ENCODE measurements around the gene SLC44A3. TPM values are rescaled to one million over a fixed set of nuclear protein-coding genes. Genes with fewer than 3 reads are reported as not detected.

Gene SLC44A3
- total RNA-seq, 1 donor, result 1.6 TPM

DNA sequence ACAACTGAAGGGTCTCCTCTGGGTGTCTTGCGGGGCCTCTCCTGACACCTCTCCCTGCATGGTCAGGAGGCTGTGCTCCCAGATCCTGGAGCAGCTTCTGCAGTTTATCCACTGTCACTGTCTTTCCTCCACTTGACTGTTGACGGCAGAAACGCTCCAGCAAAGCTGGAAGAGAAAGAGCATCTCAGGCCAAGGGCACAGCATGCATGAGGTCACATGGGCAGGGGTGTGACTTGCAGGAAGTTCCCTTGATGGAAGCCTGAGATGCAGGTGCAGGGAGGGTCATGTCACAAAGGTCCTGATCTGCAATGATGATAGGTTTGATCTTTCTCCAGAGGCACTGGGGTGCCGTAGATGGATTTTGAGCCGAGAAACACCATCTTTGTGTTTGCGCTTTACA, 23.3 kb downstream of the SLC44A3 start:
- TF ChIP-seq, protein P1, sequence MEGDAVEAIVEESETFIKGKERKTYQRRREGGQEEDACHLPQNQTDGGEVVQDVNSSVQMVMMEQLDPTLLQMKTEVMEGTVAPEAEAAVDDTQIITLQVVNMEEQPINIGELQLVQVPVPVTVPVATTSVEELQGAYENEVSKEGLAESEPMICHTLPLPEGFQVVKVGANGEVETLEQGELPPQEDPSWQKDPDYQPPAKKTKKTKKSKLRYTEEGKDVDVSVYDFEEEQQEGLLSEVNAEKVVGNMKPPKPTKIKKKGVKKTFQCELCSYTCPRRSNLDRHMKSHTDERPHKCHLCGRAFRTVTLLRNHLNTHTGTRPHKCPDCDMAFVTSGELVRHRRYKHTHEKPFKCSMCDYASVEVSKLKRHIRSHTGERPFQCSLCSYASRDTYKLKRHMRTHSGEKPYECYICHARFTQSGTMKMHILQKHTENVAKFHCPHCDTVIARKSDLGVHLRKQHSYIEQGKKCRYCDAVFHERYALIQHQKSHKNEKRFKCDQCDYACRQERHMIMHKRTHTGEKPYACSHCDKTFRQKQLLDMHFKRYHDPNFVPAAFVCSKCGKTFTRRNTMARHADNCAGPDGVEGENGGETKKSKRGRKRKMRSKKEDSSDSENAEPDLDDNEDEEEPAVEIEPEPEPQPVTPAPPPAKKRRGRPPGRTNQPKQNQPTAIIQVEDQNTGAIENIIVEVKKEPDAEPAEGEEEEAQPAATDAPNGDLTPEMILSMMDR (IDR thresholded peaks at IDR 0.05; ENCODE audit: insufficient read depth, low read length), result no peak
- H3K4me3 ChIP-seq (ENCODE audit: low read depth, low read length), result no peak overlapping the region
- DNase-seq (ENCODE audit: low read depth), result no peak

DNA sequence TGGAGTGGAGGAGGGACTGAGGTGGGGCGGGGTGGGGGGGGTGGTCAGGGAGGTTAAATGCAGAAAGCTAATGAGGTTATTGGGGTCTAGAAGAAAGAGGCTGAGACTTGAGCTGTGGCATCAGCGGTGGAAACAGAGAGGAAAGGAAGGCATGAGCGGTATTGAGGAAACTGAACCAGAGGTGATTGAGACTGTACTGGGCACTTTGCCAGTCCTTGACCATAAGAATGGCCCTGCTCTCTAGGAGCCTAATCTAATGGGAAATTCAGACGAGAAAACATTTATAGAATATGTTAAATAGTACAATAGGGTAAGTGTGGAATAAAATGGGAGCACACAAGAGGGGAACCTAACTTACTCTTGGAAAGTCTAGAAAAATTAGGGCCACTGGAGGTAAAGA, 23.7 kb downstream of the SLC44A3 start:
- TF ChIP-seq, protein P1 (IDR thresholded peaks at IDR 0.05; ENCODE audit: insufficient read depth, low read length), result no peak
- no peak overlapping the region for H3K4me3 ChIP-seq (ENCODE audit: low read depth, low read length)
- no peak for DNase-seq (ENCODE audit: low read depth)

DNA sequence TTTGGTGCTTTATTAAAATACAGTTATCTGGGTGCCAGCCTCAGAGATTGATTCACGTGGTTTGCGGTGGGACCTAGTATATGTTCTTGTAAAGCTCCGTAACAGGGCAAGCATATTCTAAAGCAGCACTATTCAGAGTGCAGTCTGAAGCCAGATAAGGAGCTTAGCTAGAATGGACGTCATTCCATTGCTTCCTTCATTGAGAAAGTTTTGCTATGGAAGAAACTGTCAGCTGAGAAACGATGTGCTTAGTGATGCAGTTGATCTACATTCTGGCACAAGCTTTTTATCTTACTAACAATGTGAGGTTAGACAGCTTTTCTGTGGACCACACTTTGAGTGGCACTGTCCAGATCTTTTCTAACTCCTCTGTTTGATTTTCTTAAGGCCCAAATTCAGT, 26.2 kb downstream of the SLC44A3 start:
- no peak for DNase-seq (ENCODE audit: low read depth)
- H3K4me3 ChIP-seq (ENCODE audit: low read depth, low read length), result no peak overlapping the region
- TF ChIP-seq, protein P1 (IDR thresholded peaks at IDR 0.05; ENCODE audit: insufficient read depth, low read length), result no peak

DNA sequence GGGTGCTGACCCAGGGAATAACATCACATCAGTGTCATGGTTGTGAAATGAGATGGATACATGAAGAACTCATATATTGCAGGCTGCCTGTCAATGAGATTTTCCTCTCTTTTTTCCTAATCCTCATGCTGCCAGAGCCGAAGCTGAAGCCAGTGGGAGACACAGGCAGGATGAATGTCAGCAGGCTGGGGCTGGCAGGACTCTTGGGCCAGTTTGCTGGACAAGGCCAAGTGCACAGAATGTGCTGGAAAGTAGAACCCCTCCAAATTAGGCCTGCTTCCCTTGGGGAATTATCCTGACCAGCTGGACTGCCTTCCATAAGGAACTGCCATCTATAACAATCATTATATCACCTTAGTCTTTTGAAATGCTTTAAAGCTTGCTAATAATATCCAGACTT, 31.4 kb downstream of the SLC44A3 start:
- TF ChIP-seq, protein P1 (IDR thresholded peaks at IDR 0.05; ENCODE audit: insufficient read depth, low read length), result no peak
- no peak overlapping the region for H3K4me3 ChIP-seq (ENCODE audit: low read depth, low read length)
- DNase-seq (ENCODE audit: low read depth), result no peak

DNA sequence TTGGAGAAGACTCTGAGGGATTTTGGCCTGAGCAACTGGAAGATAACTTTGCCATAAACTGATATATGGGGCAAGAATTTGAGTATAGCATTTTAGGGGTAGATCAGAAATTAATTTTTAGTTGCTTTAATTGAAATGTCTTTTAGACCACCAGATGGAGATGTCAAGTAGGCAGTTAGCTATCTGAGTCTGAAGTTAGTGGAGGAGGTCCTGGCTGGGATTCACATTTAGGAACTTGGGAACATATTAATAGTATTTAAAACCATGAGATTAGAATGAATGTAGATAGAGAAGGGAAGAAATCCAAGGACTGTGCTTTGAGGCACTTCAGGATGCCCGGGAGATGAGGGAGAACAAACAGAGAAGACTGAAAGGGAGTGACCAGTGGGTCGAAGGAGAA, 32.6 kb downstream of the SLC44A3 start:
- peak; percentile 43 for DNase-seq (ENCODE audit: low read depth)
- TF ChIP-seq, protein P1 (IDR thresholded peaks at IDR 0.05; ENCODE audit: insufficient read depth, low read length), result no peak

DNA sequence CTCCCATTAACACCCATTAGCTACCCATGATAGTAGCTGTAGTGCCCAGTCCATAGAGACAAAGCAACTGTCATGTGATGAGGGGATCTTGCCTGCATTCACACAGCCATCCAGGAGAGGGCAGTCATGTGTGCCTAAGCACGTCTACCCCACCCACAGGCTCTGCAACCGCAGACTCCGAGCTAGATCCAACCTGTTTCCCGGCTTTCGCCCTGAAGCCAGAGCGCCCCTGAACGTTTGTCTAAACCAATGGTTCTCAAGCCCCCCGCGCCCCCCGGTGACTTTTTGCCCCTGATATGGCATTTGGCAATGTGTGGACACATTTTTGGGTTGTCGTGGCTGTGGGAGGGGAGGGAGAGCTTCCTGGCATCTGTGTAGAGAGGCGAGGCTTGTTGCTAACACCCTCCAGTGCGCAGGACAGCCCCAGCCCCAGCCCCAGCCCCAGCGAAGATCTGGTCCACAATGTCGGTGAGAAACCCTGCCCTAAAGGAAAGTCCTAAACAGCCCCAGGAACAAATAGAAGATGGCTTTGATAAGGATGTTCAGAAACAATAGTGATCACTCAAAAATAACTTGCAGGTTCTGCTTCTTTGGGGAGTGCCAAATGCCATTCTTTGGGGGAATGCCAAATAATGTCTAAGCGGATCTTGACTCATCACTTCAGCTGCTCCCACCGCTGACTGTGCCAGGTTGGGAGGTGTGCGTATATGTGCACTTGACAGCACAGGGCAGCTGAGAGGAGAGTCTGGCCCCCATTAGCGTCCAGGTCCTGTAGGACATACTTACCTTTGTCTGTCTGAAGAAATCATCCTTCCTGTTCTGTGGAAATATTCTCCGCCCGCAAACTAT, 34.5 kb downstream of the SLC44A3 start:
- TF ChIP-seq, protein P1 (IDR thresholded peaks at IDR 0.05; ENCODE audit: insufficient read depth, low read length), result peak; percentile 94

More for the DNA sequence above, 32.6 kb downstream of the SLC44A3 start:
- H3K4me3 ChIP-seq (ENCODE audit: low read depth, low read length), result no peak overlapping the region

More for the DNA sequence above, 34.5 kb downstream of the SLC44A3 start:
- peak; percentile 95 for DNase-seq (ENCODE audit: low read depth)
- peak overlapping the region; percentile 46 for H3K4me3 ChIP-seq (ENCODE audit: low read depth, low read length)
